Measurements from ENCODE around the gene ZFP91. TPM values are rescaled to one million over a fixed set of nuclear protein-coding genes. Genes with fewer than 3 reads are reported as not detected.

ZFP91 gene
- total RNA-seq, 1 experiment from 2014 or later: 74.3 TPM

GRCh38 chr11:58652726-58653280, 73.9 kb downstream of the ZFP91 start:
- no TSS peak for BruUV-seq (replicated peaks)
- DNase-seq (ENCODE audit: low spot score): no peak
- intact Hi-C loops (cut with micrococcal nuclease; ENCODE audit: unreplicated experiment): loop anchor here (2.0 to 5.0 kb wide), 3 partner anchors 249 to 484 kb away; no protein-coding TSS in a partner anchor
- Histone ChIP-seq H3K4me1 (ENCODE audit: insufficient read depth, low read length, poor library complexity, severe bottlenecking) (no peaks in the 10 kb centered on the region), H3K4me3 (ENCODE audit: low read depth, low read length, poor library complexity, severe bottlenecking) (no peak overlapping the region), H3K27me3 (replicated peaks; ENCODE audit: insufficient read depth, low read depth, low read length, poor library complexity) (no peaks in the 10 kb centered on the region), H3K9me3 (ENCODE audit: low read depth, low read length, poor library complexity, severe bottlenecking) (no peaks in the 10 kb centered on the region), H3K27ac (ENCODE audit: low read depth, low read length, poor library complexity, severe bottlenecking) (no peak overlapping the region), H3K36me3 (ENCODE audit: insufficient read depth, low read length, poor library complexity, severe bottlenecking) (no peaks in the 10 kb centered on the region)
- no peak for TF ChIP-seq EZH2 (IDR thresholded peaks at IDR 0.05; ENCODE audit: borderline replicate concordance, low read depth, low read length, poor library complexity, severe bottlenecking)
- TF ChIP-seq, protein P1, sequence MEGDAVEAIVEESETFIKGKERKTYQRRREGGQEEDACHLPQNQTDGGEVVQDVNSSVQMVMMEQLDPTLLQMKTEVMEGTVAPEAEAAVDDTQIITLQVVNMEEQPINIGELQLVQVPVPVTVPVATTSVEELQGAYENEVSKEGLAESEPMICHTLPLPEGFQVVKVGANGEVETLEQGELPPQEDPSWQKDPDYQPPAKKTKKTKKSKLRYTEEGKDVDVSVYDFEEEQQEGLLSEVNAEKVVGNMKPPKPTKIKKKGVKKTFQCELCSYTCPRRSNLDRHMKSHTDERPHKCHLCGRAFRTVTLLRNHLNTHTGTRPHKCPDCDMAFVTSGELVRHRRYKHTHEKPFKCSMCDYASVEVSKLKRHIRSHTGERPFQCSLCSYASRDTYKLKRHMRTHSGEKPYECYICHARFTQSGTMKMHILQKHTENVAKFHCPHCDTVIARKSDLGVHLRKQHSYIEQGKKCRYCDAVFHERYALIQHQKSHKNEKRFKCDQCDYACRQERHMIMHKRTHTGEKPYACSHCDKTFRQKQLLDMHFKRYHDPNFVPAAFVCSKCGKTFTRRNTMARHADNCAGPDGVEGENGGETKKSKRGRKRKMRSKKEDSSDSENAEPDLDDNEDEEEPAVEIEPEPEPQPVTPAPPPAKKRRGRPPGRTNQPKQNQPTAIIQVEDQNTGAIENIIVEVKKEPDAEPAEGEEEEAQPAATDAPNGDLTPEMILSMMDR (conservative IDR thresholded peaks at IDR 0.05; ENCODE audit: low read depth, low read length): no peak
- POLR2A ChIA-PET (ENCODE audit: low non-redundant PET): no interaction called here
- CTCF ChIA-PET: interaction anchor here (0.7 to 1.3 kb wide), 3 partner anchors 18 to 483 kb away, joined by 3 to 6 read pairs (median 4); no protein-coding TSS in a partner anchor

GRCh38 chr11:58654079-58654907, 75.4 kb downstream of the ZFP91 start:
- no peak for TF ChIP-seq EZH2 (IDR thresholded peaks at IDR 0.05; ENCODE audit: borderline replicate concordance, low read depth, low read length, poor library complexity, severe bottlenecking)
- TF ChIP-seq, protein P1 (conservative IDR thresholded peaks at IDR 0.05; ENCODE audit: low read depth, low read length): peak; percentile 98
- ChIA-PET POLR2A (ENCODE audit: low non-redundant PET) (no interaction called here), CTCF (interaction anchor here (1.0 kb wide), 1 partner anchor 246 kb away, joined by 3 read pairs; no protein-coding TSS in a partner anchor)
- DNase-seq (ENCODE audit: low spot score): peak; percentile 91
- no peaks in the 10 kb centered on the region for H3K36me3 ChIP-seq (ENCODE audit: insufficient read depth, low read length, poor library complexity, severe bottlenecking)
- no peaks in the 10 kb centered on the region for H3K27me3 ChIP-seq (replicated peaks; ENCODE audit: insufficient read depth, low read depth, low read length, poor library complexity)
- H3K27ac ChIP-seq (ENCODE audit: low read depth, low read length, poor library complexity, severe bottlenecking): no peak overlapping the region
- H3K4me3 ChIP-seq (ENCODE audit: low read depth, low read length, poor library complexity, severe bottlenecking): no peak overlapping the region
- no TSS peak for BruUV-seq (replicated peaks)
- intact Hi-C loops (cut with micrococcal nuclease; ENCODE audit: unreplicated experiment): loop anchor here (1.0 to 5.0 kb wide), 3 partner anchors 134 to 483 kb away; no protein-coding TSS in a partner anchor
- H3K4me1 ChIP-seq (ENCODE audit: insufficient read depth, low read length, poor library complexity, severe bottlenecking): no peaks in the 10 kb centered on the region
- no peaks in the 10 kb centered on the region for H3K9me3 ChIP-seq (ENCODE audit: low read depth, low read length, poor library complexity, severe bottlenecking)

GRCh38 chr11:58654908-58655296, 76.0 kb downstream of the ZFP91 start:
- Histone ChIP-seq H3K9me3 (ENCODE audit: low read depth, low read length, poor library complexity, severe bottlenecking) (no peaks in the 10 kb centered on the region), H3K4me3 (ENCODE audit: low read depth, low read length, poor library complexity, severe bottlenecking) (no peak overlapping the region), H3K27ac (ENCODE audit: low read depth, low read length, poor library complexity, severe bottlenecking) (no peak overlapping the region), H3K27me3 (replicated peaks; ENCODE audit: insufficient read depth, low read depth, low read length, poor library complexity) (no peaks in the 10 kb centered on the region), H3K4me1 (ENCODE audit: insufficient read depth, low read length, poor library complexity, severe bottlenecking) (no peaks in the 10 kb centered on the region), H3K36me3 (ENCODE audit: insufficient read depth, low read length, poor library complexity, severe bottlenecking) (no peaks in the 10 kb centered on the region)
- intact Hi-C loops (cut with micrococcal nuclease; ENCODE audit: unreplicated experiment): loop anchor here (1.0 to 5.0 kb wide), 3 partner anchors 133 to 482 kb away; no protein-coding TSS in a partner anchor
- no peak for DNase-seq (ENCODE audit: low spot score)
- CTCF ChIA-PET: interaction anchor here (1.0 kb wide), 1 partner anchor 246 kb away, joined by 3 read pairs; no protein-coding TSS in a partner anchor
- POLR2A ChIA-PET (ENCODE audit: low non-redundant PET): no interaction called here
- no TSS peak for BruUV-seq (replicated peaks)
- TF ChIP-seq, protein P1 (conservative IDR thresholded peaks at IDR 0.05; ENCODE audit: low read depth, low read length): no peak
- TF ChIP-seq EZH2 (IDR thresholded peaks at IDR 0.05; ENCODE audit: borderline replicate concordance, low read depth, low read length, poor library complexity, severe bottlenecking): no peak
